ENCODE data around the gene ABCA2.

- TF ChIP-seq CTCF (IDR thresholded peaks at IDR 0.05) (no peak), EP300 (IDR thresholded peaks at IDR 0.05) (no peak)
Observed at GRCh38 chr9:136997830-136998234, 30.2 kb downstream of the ABCA2 start.
